Esophagus squamous epithelium (tissue), 5 donors: ENCODE data around the gene RNU6-9. TPM values are rescaled to one million over a fixed set of nuclear protein-coding genes. Genes with fewer than 3 reads are reported as not detected.

Experiments
- DNase-seq: peaks from one replicate; lab custom pipeline; 2025; lab: John Stamatoyannopoulos, UW
- H3K27ac ChIP-seq, 4 donors: fragments of 200-600 bp; sonication (generic); one replicate each; pipeline ENCODE4 v1.5.1; 2016 to 2019; ENCODE audit warnings: mild to moderate bottlenecking in 1 of 4
- H3K27me3 ChIP-seq, 4 donors: fragments of 200-600 bp; sonication (generic); 1 replicate in 3 of 4; 2 replicates in 1 of 4; pipeline versions ENCODE4 v1.5.1 to v1.6.0; 2017 to 2021; ENCODE audit warnings: antibody characterized with exemption in 1 of 4
- H3K36me3 ChIP-seq, 3 donors: fragments of 200-600 bp; sonication (generic); one replicate each; pipeline ENCODE4 v1.5.1; 2016 to 2019
- H3K4me1 ChIP-seq, 3 donors: fragments of 200-600 bp; sonication (generic); one replicate each; pipeline ENCODE4 v1.5.1; 2017 to 2019
- H3K4me3 ChIP-seq, 4 donors: fragments of 200-600 bp; sonication (generic); 1 replicate in 3 of 4; 2 replicates in 1 of 4; pipeline ENCODE4 v1.5.1; 2016 to 2019; ENCODE audit warnings: mild to moderate bottlenecking in 2 of 4, moderate library complexity in 1 of 4
- H3K9me3 ChIP-seq, 3 donors: fragments of 200-600 bp; sonication (generic); one replicate each; pipeline ENCODE4 v1.5.1; 2016 to 2019
- POLR2A ChIP-seq, 4 donors: fragments of 450-650 bp; IDR thresholded peaks; one replicate each; pipeline ENCODE4 v1.6.1; 2017; ENCODE audit warnings: antibody characterized with exemption in 4 of 4, mild to moderate bottlenecking in 4 of 4, moderate library complexity in 3 of 4
- WGBS, 2 donors: methylation state at CpG; one replicate each; pipeline ENCODE4 v1.1.5; 2018; 5-methylcytosine and 5-hydroxymethylcytosine counted together
- intact Hi-C: fragments of 100-400 bp; cut with DNase I; formaldehyde crosslinking; loops from one replicate; pipeline ENCODE4 v1.15.0; 2022
- total RNA-seq, 4 donors: library from RNA; depleted of rRNA; stranded (reverse); fragments of >200 nt; gene quantifications; one replicate each; pipeline ENCODE4 v1.1.0, GENCODE V29; 2016
- TF ChIP-seq, protein P1 (sequence below), 6 experiments: fragments of 450-650 bp in 4 of 6; fragments of 200-600 bp in 2 of 6; sonication (generic) in 2 of 6; IDR thresholded peaks; one replicate each; pipeline ENCODE4 v1.5.1; 2016 to 2019; ENCODE audit warnings: antibody characterized with exemption in 6 of 6, mild to moderate bottlenecking in 4 of 6, moderate library complexity in 4 of 6
- donor health status: DM: yes; HTN: yes; CAD: no.

RNU6-9 gene
- total RNA-seq, 4 donors from 2014 or later, result not detected

DNA sequence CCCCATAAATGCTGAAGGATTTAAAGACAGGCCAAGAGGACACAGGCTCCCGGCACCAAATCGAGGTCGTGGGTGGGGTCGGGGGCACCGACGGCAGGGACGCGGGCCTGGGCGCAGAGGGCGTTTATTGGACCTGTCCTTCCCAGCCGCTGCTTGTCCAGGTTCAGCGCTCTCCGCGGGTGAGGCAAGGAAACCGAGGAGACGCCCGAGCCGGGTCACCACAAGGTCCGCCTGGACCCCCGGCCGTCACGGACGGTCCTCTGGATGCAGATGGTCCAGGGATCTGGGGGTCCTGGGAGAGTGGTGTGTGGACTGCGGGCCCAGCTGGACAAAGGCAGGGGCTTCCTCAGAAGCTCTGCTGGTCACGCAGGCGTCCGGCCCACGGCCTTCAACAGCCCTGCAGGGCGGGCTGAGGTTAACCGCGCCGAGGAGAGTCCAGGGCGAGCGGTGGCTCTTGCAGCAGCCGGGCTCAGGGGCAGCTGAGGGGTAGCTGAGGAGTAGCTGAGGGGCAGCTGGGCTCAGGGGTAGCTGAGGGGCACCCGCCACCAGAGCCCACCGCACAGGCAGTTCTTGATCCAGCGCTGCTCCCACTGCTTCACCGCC is 25.3 kb upstream of the RNU6-9 start:
- no peak for DNase-seq
- Histone ChIP-seq H3K9me3 (no peaks in the 10 kb centered on the region), H3K27me3 (peaks cover 0 to 3% (median 0%) of the 10 kb centered on the region in 4 donors), H3K4me1 (peaks cover 27 to 56% (median 28%) of the 10 kb centered on the region in 3 donors), H3K4me3 (no peak overlapping the region), H3K27ac (peak overlapping the region in 2 of 4 donors; percentile 85 to 89), H3K36me3 (peaks cover 8 to 42% (median 23%) of the 10 kb centered on the region in 3 donors)
- TF ChIP-seq, protein P1, sequence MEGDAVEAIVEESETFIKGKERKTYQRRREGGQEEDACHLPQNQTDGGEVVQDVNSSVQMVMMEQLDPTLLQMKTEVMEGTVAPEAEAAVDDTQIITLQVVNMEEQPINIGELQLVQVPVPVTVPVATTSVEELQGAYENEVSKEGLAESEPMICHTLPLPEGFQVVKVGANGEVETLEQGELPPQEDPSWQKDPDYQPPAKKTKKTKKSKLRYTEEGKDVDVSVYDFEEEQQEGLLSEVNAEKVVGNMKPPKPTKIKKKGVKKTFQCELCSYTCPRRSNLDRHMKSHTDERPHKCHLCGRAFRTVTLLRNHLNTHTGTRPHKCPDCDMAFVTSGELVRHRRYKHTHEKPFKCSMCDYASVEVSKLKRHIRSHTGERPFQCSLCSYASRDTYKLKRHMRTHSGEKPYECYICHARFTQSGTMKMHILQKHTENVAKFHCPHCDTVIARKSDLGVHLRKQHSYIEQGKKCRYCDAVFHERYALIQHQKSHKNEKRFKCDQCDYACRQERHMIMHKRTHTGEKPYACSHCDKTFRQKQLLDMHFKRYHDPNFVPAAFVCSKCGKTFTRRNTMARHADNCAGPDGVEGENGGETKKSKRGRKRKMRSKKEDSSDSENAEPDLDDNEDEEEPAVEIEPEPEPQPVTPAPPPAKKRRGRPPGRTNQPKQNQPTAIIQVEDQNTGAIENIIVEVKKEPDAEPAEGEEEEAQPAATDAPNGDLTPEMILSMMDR (IDR thresholded peaks at IDR 0.05), result no peak
- TF ChIP-seq POLR2A (IDR thresholded peaks at IDR 0.05), result no peak
- WGBS, 2 donors, result 90 to 98% methylated on average over 12 to 21 of the region's 39 CpGs
- intact Hi-C loops, result no loop called here

DNA sequence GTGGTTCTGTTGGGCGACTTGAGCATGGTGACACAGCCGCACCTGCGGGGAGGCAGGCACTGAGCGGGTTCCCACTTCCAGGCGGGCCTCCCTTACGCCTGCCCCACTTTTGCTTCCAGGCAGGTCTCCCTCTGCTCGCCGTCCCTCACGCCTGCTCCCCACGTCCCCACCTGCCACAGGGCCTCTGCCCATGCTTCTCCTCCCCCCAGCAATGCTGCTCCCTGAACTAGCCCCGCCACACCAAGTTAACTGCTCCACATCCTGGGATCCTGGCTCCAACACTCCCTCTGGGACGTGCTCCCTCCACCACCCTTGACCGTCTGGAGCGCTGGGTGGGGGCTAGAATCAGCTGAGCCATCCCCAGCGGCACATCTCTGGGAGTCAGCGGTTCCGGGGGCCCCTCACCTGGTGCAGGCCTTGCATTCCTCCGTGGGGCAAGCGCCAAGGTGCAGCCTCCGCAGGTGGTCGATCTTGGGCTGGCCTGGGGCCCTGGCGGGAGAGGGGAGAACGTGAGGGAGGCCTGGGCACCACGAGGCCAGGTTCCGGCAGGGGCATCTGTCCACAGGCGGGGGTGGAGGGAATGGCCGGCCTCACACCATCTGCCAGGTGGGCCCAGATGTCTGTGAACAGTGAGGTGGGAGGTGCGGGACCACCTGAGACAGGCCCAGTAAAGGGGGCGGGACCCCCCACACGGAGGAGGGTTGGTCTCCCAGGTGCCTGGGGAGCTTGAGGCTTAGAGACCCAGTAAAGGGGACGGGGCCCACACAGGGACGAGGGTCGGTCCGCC is 24.6 kb upstream of the RNU6-9 start:
- Histone ChIP-seq H3K36me3 (peaks cover 11 to 47% (median 23%) of the 10 kb centered on the region in 3 donors), H3K27me3 (no peaks in the 10 kb centered on the region), H3K9me3 (no peaks in the 10 kb centered on the region), H3K27ac (peak overlapping the region; percentile 57 to 89 (median 82)), H3K4me3 (no peak overlapping the region), H3K4me1 (peaks cover 25 to 55% (median 27%) of the 10 kb centered on the region in 3 donors)
- no peak for TF ChIP-seq POLR2A (IDR thresholded peaks at IDR 0.05)
- TF ChIP-seq, protein P1 (IDR thresholded peaks at IDR 0.05), result no peak
- no peak for DNase-seq
- 91 to 92% methylated on average over 11 to 12 of the region's 34 CpGs for WGBS, 2 donors
- intact Hi-C loops, result no loop called here

DNA sequence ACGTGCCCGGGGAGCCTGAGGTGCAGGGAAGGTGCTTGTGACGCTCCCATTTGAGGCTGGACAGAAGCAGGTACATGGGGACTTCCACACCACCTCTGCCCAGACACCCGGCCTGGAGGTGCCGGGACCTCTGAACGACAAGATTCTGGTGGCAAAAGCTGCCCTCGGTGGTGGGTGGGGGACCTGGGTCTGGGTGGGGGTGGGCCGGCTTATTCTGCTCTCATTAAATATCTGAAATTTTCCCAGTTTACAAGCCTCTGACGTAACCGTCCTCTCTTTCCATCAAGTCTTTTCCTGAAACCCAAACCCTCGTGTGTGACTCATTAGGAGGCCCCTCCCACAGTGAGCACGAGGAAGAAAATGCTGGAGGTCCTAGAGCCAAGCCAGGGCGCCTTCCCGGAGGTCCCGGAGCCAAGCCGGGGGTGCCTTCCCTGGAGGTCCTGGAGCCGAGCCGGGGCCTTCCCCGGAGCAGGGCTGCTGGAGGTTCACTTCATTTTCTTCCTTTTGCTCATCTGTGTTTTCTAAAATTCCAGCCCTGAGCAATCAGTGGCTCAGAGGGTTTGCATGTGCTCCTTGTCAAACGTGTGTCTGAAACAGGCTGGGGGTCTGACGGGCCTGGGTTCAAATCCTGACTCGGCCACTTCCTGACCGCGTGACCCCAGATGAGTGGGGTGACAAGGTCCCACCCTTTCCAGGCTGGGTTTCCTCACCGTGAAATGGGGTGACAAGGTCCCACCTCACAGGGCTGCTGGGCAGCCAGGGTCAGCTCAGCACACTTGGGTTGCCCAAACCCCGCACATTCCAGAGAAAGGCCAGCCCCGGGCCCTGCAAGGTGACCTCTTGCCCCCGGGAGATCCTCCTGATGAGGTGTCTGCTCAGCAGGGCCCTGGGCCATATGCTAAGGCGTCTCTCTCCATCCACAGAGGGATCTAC is 23.8 kb upstream of the RNU6-9 start:
- TF ChIP-seq, protein P1 (IDR thresholded peaks at IDR 0.05), result no peak
- no peak for TF ChIP-seq POLR2A (IDR thresholded peaks at IDR 0.05)
- H3K4me1 ChIP-seq, result peaks cover 25 to 55% (median 27%) of the 10 kb centered on the region in 3 donors
- H3K27me3 ChIP-seq, result no peaks in the 10 kb centered on the region
- H3K36me3 ChIP-seq, result peaks cover 12 to 54% (median 23%) of the 10 kb centered on the region in 3 donors
- H3K4me3 ChIP-seq, result no peak overlapping the region
- DNase-seq, result no peak
- H3K9me3 ChIP-seq, result no peaks in the 10 kb centered on the region
- 24 to 59% methylated on average over 12 to 13 of the region's 29 CpGs for WGBS, 2 donors
- intact Hi-C loops, result no loop called here
- peak overlapping the region; percentile 57 to 89 (median 82) for H3K27ac ChIP-seq

DNA sequence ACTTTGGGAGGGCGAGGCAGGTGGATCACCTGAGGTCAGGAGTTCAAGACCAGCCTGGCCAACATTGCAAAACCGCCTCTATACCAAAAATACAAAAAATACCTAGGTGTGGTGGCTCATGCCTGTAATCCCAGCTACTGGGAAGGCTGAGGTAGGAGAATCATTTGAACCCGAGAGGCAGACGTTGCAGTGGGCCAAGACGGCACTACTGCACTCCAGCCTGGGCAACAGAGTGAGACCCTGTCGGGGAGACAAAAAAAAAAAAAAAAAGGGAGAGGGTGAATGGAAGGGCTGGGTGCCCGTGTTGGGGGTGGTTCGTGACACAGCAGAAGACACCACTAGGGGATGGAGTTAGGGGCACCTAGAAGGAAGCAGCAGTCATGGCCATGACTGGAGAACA is 23.0 kb upstream of the RNU6-9 start:
- Histone ChIP-seq H3K9me3 (no peaks in the 10 kb centered on the region), H3K27me3 (no peaks in the 10 kb centered on the region), H3K4me1 (peaks cover 25 to 60% (median 27%) of the 10 kb centered on the region in 3 donors), H3K36me3 (peaks cover 14 to 62% (median 25%) of the 10 kb centered on the region in 3 donors), H3K4me3 (no peak overlapping the region), H3K27ac (peak overlapping the region; percentile 57 to 89 (median 82))
- DNase-seq, result no peak
- intact Hi-C loops, result no loop called here
- WGBS, 2 donors, result 72 to 92% methylated on average over 6 to 8 of the region's 8 CpGs
- TF ChIP-seq POLR2A (IDR thresholded peaks at IDR 0.05), result no peak
- TF ChIP-seq, protein P1 (IDR thresholded peaks at IDR 0.05), result no peak
